ENCODE results near the gene KCNT1.

The KCNT1 gene

GRCh38 chr9:135787317-135787716 is 85.3 kb downstream of the KCNT1 start:
- DNase-seq: no peak

- no peak for DNase-seq
These were observed 86.0 kb downstream of the KCNT1 start for GRCh38 chr9:135787776-135788575.

GRCh38 chr9:135788576-135789300 is 86.8 kb downstream of the KCNT1 start:
- no peak for DNase-seq

- no peak for DNase-seq
These were observed 87.9 kb downstream of the KCNT1 start for GRCh38 chr9:135789838-135790291.

- DNase-seq: no peak
These were observed 88.4 kb downstream of the KCNT1 start for GRCh38 chr9:135790356-135790755.

GRCh38 chr9:135790850-135791249 is 88.9 kb downstream of the KCNT1 start:
- no peak for DNase-seq

- DNase-seq: no peak
These were observed 89.7 kb downstream of the KCNT1 start for GRCh38 chr9:135791431-135792267.

GRCh38 chr9:135792268-135793128 is 90.5 kb downstream of the KCNT1 start:
- no peak for DNase-seq

- no peak for DNase-seq
These were observed 91.5 kb downstream of the KCNT1 start for GRCh38 chr9:135793221-135794056.

- no peak for DNase-seq
These were observed 92.0 kb downstream of the KCNT1 start for GRCh38 chr9:135794057-135794335.

- DNase-seq: no peak
These were observed 92.4 kb downstream of the KCNT1 start for GRCh38 chr9:135794361-135794885.

- no peak for DNase-seq
These were observed 93.4 kb downstream of the KCNT1 start for GRCh38 chr9:135795391-135795790.

GRCh38 chr9:135796784-135797485 is 95.0 kb downstream of the KCNT1 start:
- no peak for DNase-seq

- DNase-seq: no peak
These were observed 95.7 kb downstream of the KCNT1 start for GRCh38 chr9:135797507-135798262.

- DNase-seq: no peak
These were observed 96.2 kb downstream of the KCNT1 start for GRCh38 chr9:135798263-135798585.

GRCh38 chr9:135799261-135799660 is 97.3 kb downstream of the KCNT1 start:
- no peak for DNase-seq

GRCh38 chr9:135801070-135801469 is 99.1 kb downstream of the KCNT1 start:
- no peak for DNase-seq

GRCh38 chr9:135802876-135803419 is 101.0 kb downstream of the KCNT1 start:
- DNase-seq: no peak

GRCh38 chr9:135803441-135803840 is 101.5 kb downstream of the KCNT1 start:
- DNase-seq: no peak
